OCI-LY1 (cell line): ENCODE data around the gene CEP95.

Experiments
- H2AFZ ChIP-seq: fragments of 200-600 bp; sonication (generic), shearing (Covaris generic); 2 replicates; pipeline ENCODE4 v1.6.0; 2014; ENCODE audit warnings: antibody characterized with exemption, mild to moderate bottlenecking, low read length
- H3F3A ChIP-seq: fragments of 200-600 bp; sonication (generic), shearing (Covaris generic); 2 replicates; pipeline ENCODE4 v1.6.0; 2014; ENCODE audit warnings: mild to moderate bottlenecking, antibody characterized with exemption, low read length, moderate library complexity; ENCODE audit not compliant: insufficient read depth
- H3K27ac ChIP-seq: fragments of 200-600 bp; sonication (generic); 2 replicates; pipeline ENCODE4 v1.5.1; 2014; ENCODE audit warnings: low read length, mixed run types, mild to moderate bottlenecking, low read depth; ENCODE audit not compliant: poor library complexity, severe bottlenecking
- H3K27me3 ChIP-seq: fragments of 200-600 bp; sonication (generic); 2 replicates; pipeline ENCODE4 v1.6.0; 2014; ENCODE audit warnings: antibody characterized with exemption, mild to moderate bottlenecking, low read length, moderate library complexity; ENCODE audit not compliant: insufficient read depth
- H3K36me3 ChIP-seq: fragments of 200-600 bp; sonication (generic); 2 replicates; pipeline ENCODE4 v1.6.1; 2014; ENCODE audit warnings: mild to moderate bottlenecking, antibody characterized with exemption, low read length, moderate library complexity, mixed read lengths; ENCODE audit not compliant: insufficient read depth
- H3K4me1 ChIP-seq: fragments of 200-600 bp; sonication (generic); 2 replicates; pipeline ENCODE4 v1.5.1; 2014; ENCODE audit warnings: mild to moderate bottlenecking, low read length, moderate library complexity; ENCODE audit not compliant: insufficient read depth, severe bottlenecking
- H3K4me2 ChIP-seq: fragments of 200-600 bp; sonication (generic), shearing (Covaris generic); 2 replicates; pipeline ENCODE4 v1.6.1; 2014; ENCODE audit warnings: low read length
- H3K4me3 ChIP-seq: fragments of 200-600 bp; sonication (generic); 2 replicates; pipeline ENCODE4 v1.5.1; 2014; ENCODE audit warnings: low read length, low read depth, mild to moderate bottlenecking, mixed read lengths; ENCODE audit not compliant: poor library complexity, severe bottlenecking
- H3K79me2 ChIP-seq: fragments of 200-600 bp; shearing (Covaris generic); 2 replicates; pipeline ENCODE4 v1.6.1; 2016; ENCODE audit warnings: mixed run types, low read length, mixed read lengths; ENCODE audit not compliant: insufficient read depth
- H3K9ac ChIP-seq: fragments of 200-600 bp; sonication (generic), shearing (Covaris generic); 2 replicates; pipeline ENCODE4 v1.6.1; 2014; ENCODE audit warnings: mild to moderate bottlenecking, low read length, mixed read lengths
- H3K9me2 ChIP-seq: fragments of 200-600 bp; sonication (generic), shearing (Covaris generic); 2 replicates; pipeline ENCODE4 v1.6.1; 2014; ENCODE audit warnings: low read depth, mild to moderate bottlenecking, low read length, mixed read lengths
- H3K9me3 ChIP-seq: fragments of 200-600 bp; shearing (Covaris generic); 2 replicates; pipeline ENCODE4 v1.6.1; 2014; ENCODE audit warnings: low read length, mixed read lengths
- H4K20me1 ChIP-seq: fragments of 200-600 bp; sonication (generic), shearing (Covaris generic); 2 replicates; pipeline ENCODE4 v1.6.0; 2016; ENCODE audit warnings: mild to moderate bottlenecking, low read length; ENCODE audit not compliant: insufficient read depth
- EZH2 ChIP-seq: fragments of 200-600 bp; sonication (generic), shearing (Covaris generic); IDR thresholded peaks from 2 replicates; pipeline ENCODE4 v1.8.0; 2017; ENCODE audit warnings: borderline replicate concordance, mixed run types, mild to moderate bottlenecking, antibody characterized with exemption, low read length, moderate library complexity, mixed read lengths
- TF ChIP-seq, protein P1 (sequence below): fragments of 200-600 bp; sonication (generic), shearing (Covaris generic); IDR thresholded peaks from 2 replicates; pipeline ENCODE4 v1.5.1; 2017; ENCODE audit warnings: mild to moderate bottlenecking, antibody characterized with exemption, low read length, moderate library complexity, mixed read lengths

Gene CEP95

DNA sequence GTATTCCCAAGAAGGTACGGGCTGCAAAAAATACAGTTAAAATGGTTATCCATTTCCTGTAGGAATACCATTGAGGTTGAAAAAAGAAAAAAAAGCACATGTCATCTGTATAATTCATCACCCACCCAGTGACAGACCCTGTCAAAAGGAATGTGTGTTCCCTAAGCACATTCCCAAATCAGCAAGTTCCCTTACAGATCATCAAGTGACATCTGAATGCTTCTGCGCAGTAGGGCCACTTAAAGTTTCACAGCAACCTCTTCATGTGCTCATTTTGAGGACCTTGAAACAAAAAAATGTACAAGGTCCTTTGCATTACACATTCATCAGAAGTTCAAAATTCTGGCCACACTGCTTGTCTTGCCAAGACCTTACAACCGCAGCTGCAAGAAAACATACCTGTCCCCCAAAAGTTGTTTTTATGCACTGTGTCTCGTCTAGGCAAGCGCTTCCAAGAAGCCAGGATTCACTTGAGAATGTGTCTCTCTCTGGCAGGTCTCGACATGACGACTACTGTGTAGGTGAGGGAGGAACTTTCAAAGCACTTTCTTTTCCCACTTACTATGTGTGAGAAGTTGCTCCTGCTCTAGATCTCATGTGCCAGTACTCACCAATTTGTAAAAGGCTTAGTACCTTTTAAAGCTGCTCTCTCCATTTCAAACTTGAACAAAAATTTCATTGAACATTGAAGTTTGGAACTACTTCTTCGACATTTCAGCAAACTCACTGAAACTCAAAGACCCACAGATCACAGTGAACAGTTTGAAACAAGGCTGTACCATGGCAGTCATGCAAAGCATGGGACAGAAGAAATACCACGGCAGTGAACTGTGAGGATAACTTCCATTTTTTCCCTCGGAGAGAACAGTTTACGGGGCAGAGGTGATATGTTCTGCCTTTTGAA, 5.7 kb upstream of the CEP95 start:
- Histone ChIP-seq H3K9me3 (no peaks in the 10 kb centered on the region), H3K27ac (no peak overlapping the region), H3K4me1 (peaks cover 76% of the 10 kb centered on the region), H3K27me3 (no peaks in the 10 kb centered on the region), H3K9me2 (no peaks in the 10 kb centered on the region), H3F3A (peaks cover 50% of the 10 kb centered on the region), H3K4me2 (no peak overlapping the region), H3K4me3 (no peak overlapping the region), H3K36me3 (peaks cover 83% of the 10 kb centered on the region), H3K79me2 (peaks cover 25% of the 10 kb centered on the region), H4K20me1 (peaks cover 5% of the 10 kb centered on the region), H3K9ac (no peak overlapping the region), H2AFZ (no peak overlapping the region)
- TF ChIP-seq EZH2: no peak
- TF ChIP-seq, protein P1, sequence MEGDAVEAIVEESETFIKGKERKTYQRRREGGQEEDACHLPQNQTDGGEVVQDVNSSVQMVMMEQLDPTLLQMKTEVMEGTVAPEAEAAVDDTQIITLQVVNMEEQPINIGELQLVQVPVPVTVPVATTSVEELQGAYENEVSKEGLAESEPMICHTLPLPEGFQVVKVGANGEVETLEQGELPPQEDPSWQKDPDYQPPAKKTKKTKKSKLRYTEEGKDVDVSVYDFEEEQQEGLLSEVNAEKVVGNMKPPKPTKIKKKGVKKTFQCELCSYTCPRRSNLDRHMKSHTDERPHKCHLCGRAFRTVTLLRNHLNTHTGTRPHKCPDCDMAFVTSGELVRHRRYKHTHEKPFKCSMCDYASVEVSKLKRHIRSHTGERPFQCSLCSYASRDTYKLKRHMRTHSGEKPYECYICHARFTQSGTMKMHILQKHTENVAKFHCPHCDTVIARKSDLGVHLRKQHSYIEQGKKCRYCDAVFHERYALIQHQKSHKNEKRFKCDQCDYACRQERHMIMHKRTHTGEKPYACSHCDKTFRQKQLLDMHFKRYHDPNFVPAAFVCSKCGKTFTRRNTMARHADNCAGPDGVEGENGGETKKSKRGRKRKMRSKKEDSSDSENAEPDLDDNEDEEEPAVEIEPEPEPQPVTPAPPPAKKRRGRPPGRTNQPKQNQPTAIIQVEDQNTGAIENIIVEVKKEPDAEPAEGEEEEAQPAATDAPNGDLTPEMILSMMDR: no peak

DNA sequence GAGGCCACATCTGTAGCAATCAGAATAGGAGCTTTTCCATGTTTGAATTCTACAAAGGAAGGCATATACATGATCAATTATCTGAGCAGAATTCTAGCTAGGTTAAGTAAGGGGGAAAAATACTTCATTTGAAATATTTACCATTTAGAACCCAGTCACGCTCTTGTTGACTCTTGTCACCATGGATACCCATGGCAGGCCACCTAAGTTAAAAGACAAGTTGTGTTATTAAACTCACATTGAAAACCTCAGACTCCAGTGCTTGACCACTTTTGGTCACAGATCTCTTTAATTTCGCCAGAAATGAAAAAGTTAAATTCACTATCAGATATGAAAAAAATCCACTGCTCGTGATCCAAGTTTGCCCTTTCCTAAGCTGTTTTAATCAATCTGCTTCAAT, 4.8 kb upstream of the CEP95 start:
- Histone ChIP-seq H3F3A (peaks cover 49% of the 10 kb centered on the region), H3K27me3 (no peaks in the 10 kb centered on the region)

DNA sequence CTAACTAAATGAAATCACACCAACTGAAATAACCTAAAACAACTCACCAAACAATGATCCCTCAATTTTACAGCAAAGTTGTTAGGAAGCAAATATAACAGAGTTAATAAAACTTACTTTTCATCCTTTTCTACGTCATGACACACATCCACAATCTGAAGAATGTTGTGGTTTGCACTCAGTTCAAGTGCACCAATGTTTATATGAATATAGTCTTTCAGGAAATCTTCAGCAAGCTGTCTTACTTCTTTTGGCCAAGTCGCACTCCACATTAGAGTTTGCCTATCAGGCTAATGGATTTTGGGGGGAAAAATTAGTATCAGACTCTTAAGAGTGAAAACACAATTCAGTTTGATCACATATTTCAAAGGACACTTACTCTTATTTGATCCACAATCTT, 4.0 kb upstream of the CEP95 start:
- peaks cover 43% of the 10 kb centered on the region for H3F3A ChIP-seq
- no peak overlapping the region for H3K4me2 ChIP-seq
- H3K27ac ChIP-seq: no peak overlapping the region
- H2AFZ ChIP-seq: no peak overlapping the region
- H3K4me3 ChIP-seq: no peak overlapping the region
- TF ChIP-seq, protein P1: no peak
- no peak for TF ChIP-seq EZH2
- H3K9me2 ChIP-seq: no peaks in the 10 kb centered on the region
- H3K27me3 ChIP-seq: no peaks in the 10 kb centered on the region
- no peaks in the 10 kb centered on the region for H3K9me3 ChIP-seq
- peaks cover 5% of the 10 kb centered on the region for H4K20me1 ChIP-seq
- peaks cover 24% of the 10 kb centered on the region for H3K79me2 ChIP-seq
- H3K4me1 ChIP-seq: peaks cover 71% of the 10 kb centered on the region
- no peak overlapping the region for H3K9ac ChIP-seq
- peaks cover 80% of the 10 kb centered on the region for H3K36me3 ChIP-seq

More for the DNA sequence above, 4.8 kb upstream of the CEP95 start:
- H3K4me3 ChIP-seq: no peak overlapping the region
- peaks cover 83% of the 10 kb centered on the region for H3K36me3 ChIP-seq
- H3K79me2 ChIP-seq: peaks cover 20% of the 10 kb centered on the region
- no peak overlapping the region for H2AFZ ChIP-seq
- H3K4me1 ChIP-seq: peaks cover 76% of the 10 kb centered on the region
- no peaks in the 10 kb centered on the region for H3K9me2 ChIP-seq
- H3K9me3 ChIP-seq: no peaks in the 10 kb centered on the region
- no peak overlapping the region for H3K9ac ChIP-seq
- H3K4me2 ChIP-seq: no peak overlapping the region
- H3K27ac ChIP-seq: no peak overlapping the region
- TF ChIP-seq, protein P1: no peak
- TF ChIP-seq EZH2: no peak
- H4K20me1 ChIP-seq: peaks cover 5% of the 10 kb centered on the region
